ENCODE results near the gene RCAN3.
A peak's percentile ranks its signal among the peaks of the same experiment; 100 is the strongest.
"Not testable (repeated sequence)": the region's sequence is repeated elsewhere in the genome, so short reads cannot be mapped to it uniquely, and the experiment has no call there.

RCAN3 gene

GRCh38 chr1:24502709-24503058 lies at the start of gene RCAN3:
Gene RCAN3, plus strand, starts transcription at chr1:24502836. Its CDS starts 11,537 bp downstream, at chr1:24514373.
- peak; percentile 90 for DNase-seq

- no peak for DNase-seq
These were observed 49.6 kb upstream of the RCAN3 start for GRCh38 chr1:24452922-24453485.

GRCh38 chr1:24454673-24455072 lies 48.0 kb upstream of the RCAN3 start:
- no peak for DNase-seq

- no peak for DNase-seq
These were observed 47.4 kb upstream of the RCAN3 start for GRCh38 chr1:24455272-24455671.

GRCh38 chr1:24457866-24458265 lies 44.8 kb upstream of the RCAN3 start:
- no peak for DNase-seq

GRCh38 chr1:24459551-24460266 lies 42.9 kb upstream of the RCAN3 start:
- DNase-seq: no peak

- not testable (repeated sequence) for DNase-seq
These were observed 40.5 kb upstream of the RCAN3 start for GRCh38 chr1:24462128-24462527.

GRCh38 chr1:24463776-24464735 lies 38.6 kb upstream of the RCAN3 start:
- DNase-seq: no peak

- DNase-seq: no peak
These were observed 37.5 kb upstream of the RCAN3 start for GRCh38 chr1:24465099-24465498.

GRCh38 chr1:24465638-24466037 lies 37.0 kb upstream of the RCAN3 start:
- DNase-seq: no peak

- DNase-seq: no peak
These were observed 33.8 kb upstream of the RCAN3 start for GRCh38 chr1:24468685-24469316.

- DNase-seq: no peak
These were observed 32.0 kb upstream of the RCAN3 start for GRCh38 chr1:24470592-24470991.

- no peak for DNase-seq
These were observed 29.9 kb upstream of the RCAN3 start for GRCh38 chr1:24472527-24473251.

- DNase-seq: no peak
These were observed 28.4 kb upstream of the RCAN3 start for GRCh38 chr1:24474193-24474592.

GRCh38 chr1:24475700-24476099 lies 26.9 kb upstream of the RCAN3 start:
- DNase-seq: no peak

GRCh38 chr1:24476571-24476970 lies 26.1 kb upstream of the RCAN3 start:
- no peak for DNase-seq

GRCh38 chr1:24477309-24477708 lies 25.3 kb upstream of the RCAN3 start:
- no peak for DNase-seq

GRCh38 chr1:24481101-24481500 lies 21.5 kb upstream of the RCAN3 start:
- peak; percentile 68 for DNase-seq

GRCh38 chr1:24481843-24482610 lies 20.6 kb upstream of the RCAN3 start:
- peak; percentile 80 for DNase-seq

- DNase-seq: peak; percentile 50
These were observed 19.2 kb upstream of the RCAN3 start for GRCh38 chr1:24483441-24483840.

GRCh38 chr1:24484199-24484598 lies 18.4 kb upstream of the RCAN3 start:
- no peak for DNase-seq

Measured in CD4-positive, alpha-beta T cell treated with Interleukin-4 for 4 hours (primary cell).